ENCODE data around the gene CCDC74A.
"Not testable (repeated sequence)": the region's sequence is repeated elsewhere in the genome, so short reads cannot be mapped to it uniquely, and the experiment has no call there.

Gene CCDC74A

DNA sequence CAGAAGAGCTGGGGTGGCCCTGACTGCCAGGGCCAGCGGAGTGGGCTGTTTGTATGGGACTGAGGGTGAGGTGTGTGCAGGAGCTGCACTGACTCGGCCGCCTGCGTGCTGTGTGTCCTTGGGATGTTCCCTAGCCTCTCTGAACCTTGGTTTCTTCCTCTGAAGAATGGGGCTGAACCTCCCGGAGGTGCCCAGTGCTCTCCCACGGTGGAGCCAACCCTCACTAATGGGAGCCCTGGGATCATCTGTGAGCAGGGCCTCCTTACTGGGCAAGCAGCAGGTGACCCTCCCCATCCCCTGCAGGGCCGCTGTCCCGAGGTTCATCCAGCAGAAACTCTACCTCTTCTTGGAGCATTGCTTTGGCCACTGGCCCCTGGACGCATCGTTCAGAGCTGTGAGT is 11.7 kb upstream of the CCDC74A start:
- H3K27ac ChIP-seq = no peak overlapping the region
- TF ChIP-seq, protein P1, sequence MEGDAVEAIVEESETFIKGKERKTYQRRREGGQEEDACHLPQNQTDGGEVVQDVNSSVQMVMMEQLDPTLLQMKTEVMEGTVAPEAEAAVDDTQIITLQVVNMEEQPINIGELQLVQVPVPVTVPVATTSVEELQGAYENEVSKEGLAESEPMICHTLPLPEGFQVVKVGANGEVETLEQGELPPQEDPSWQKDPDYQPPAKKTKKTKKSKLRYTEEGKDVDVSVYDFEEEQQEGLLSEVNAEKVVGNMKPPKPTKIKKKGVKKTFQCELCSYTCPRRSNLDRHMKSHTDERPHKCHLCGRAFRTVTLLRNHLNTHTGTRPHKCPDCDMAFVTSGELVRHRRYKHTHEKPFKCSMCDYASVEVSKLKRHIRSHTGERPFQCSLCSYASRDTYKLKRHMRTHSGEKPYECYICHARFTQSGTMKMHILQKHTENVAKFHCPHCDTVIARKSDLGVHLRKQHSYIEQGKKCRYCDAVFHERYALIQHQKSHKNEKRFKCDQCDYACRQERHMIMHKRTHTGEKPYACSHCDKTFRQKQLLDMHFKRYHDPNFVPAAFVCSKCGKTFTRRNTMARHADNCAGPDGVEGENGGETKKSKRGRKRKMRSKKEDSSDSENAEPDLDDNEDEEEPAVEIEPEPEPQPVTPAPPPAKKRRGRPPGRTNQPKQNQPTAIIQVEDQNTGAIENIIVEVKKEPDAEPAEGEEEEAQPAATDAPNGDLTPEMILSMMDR (conservative IDR thresholded peaks at IDR 0.05) = no peak
- no peak for TF ChIP-seq ZFX (IDR thresholded peaks at IDR 0.05)

DNA sequence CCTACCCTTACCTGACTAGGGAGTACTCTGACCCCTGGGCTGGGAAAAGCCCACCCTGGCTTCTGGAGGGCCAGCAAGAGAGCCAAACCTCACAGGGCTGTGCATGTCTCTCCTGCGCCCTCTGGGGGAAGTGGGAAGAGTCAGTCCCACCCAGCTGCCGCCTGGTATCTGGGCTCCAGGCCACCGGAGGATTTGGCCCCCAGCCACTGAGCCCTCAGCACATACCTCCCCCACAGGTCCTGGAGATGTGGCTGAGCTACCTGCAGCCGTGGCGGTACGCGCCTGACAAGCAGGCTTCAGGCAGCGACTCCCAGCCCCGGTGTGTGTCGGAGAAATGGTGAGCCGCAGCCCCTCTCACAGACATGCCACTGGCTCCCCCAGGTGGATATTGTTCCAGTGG is 11.1 kb upstream of the CCDC74A start:
- H3K27ac ChIP-seq = not testable (repeated sequence)

DNA sequence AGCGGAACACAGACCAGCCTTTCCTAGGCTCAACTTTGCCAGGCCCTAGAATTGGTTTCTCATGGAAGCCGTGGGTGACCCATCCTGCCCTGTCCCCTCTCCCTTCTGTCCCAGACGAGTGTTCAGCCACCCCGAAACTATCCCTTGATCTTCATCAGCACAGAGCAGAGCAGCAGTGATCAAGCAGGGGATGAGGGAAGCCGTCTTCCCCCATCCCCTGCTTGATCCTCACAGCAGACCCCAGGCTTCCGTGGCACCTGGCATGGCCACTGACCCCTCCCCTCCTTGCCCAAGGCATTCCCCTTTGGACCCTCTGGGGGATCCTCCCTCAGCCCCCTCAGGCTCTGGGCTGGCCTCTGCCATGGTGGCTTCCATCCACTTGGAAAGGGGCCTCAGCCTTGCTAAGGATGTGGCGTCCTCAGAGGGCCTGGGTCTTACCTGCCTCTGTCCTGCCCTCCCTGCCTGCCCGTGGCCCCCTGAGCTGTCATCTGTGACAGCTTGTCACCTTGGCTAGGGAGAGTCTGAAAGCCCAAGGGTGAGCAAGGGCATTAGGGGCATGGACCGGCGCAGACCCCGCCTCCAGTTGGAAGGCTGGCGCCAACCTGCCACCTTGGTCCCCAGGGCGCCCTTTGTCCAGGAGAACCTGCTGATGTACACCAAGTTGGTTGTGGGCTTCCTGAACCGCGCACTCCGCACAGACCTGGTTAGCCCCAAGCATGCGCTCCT is 10.4 kb upstream of the CCDC74A start:
- H3K27ac ChIP-seq = no peak overlapping the region
- TF ChIP-seq, protein P1 (conservative IDR thresholded peaks at IDR 0.05) = no peak
- TF ChIP-seq ZFX (IDR thresholded peaks at IDR 0.05) = no peak

DNA sequence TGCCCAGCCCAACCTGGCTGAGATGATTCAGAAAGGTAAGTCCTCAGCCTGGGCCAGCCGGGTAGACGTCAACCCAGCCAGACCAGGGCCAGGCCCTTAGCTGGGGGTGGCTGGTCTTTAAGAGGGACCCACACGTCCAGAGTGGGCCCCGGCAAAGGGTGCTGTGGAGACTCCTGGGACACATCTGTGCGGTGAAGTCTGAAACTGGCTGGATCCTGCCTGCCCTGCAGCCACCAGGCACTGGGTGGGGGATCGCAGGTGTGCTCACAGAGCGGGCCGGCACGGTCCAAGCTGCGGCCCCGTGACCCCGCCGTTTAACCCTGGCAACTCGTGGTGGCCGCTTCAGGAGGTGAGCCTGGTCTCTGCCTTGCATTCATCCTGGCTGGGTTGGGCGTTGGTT is 9.8 kb upstream of the CCDC74A start:
- not testable (repeated sequence) for H3K27ac ChIP-seq

DNA sequence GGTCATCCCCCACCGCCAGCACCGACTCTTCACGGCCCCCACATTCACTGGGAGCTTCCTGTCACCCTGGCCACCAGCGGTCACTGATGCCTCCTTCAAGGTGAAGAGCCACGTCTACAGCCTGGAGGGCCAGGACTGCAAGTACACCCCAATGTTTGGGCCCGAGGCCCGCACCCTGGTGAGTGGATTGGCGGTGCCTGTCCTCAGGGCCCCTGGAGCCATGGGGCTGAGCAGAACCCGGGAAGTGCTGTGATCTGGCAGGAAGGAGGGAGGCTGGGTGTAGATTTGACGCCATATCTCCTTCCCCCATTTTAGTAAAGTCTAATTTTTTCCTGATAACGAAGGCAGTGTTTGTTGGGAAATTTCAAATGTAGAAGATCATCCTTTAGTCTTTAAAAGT is 9.2 kb upstream of the CCDC74A start:
- not testable (repeated sequence) for H3K27ac ChIP-seq

DNA sequence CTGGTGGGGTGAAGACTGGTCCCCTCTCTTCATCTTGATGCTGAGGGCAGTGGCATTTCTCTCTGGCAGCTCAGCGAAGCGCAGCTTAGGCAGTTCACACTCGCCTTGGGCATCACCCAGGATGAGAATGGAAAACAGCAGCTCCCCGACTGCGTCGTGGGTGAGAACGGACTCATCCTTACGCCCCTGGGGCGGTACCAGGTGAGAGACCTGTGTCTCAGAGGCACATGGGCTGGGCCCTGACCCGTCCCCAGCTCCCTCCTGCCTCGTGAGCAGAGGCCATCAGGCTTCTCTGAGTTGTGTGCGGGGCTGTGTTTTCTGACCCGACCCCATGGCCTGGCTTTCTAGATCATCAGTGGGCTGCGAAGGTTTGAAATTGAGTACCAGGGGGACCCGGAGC is 8.2 kb upstream of the CCDC74A start:
- TF ChIP-seq, protein P1 (conservative IDR thresholded peaks at IDR 0.05) = no peak
- TF ChIP-seq ZFX (IDR thresholded peaks at IDR 0.05) = no peak
- no peak overlapping the region for H3K27ac ChIP-seq

DNA sequence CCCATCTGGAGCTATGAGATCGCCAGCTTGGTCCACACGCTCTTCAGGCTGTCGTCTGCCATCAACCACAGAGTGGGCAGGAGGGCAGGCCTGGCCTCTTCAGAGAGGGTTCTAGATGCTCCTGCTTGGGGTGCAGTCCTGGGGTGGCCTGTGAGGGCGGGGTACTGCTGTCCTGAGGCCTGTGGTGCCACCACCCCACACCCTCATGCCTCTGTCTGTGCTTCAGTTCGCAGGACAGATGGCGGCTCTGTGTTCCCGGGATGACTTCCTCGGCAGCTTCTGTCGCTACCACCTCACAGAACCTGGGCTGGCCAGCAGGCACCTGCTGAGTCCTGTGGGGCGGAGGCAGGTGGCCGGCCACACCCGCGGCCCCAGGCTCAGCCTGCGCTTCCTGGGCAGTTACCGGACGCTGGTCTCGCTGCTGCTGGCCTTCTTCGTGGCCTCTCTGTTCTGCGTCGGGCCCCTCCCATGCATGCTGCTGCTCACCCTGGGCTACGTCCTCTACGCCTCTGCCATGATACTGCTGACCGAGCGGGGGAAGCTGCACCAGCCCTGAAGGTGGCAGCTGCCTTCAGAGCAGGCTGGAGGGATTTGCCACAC is 7.7 kb upstream of the CCDC74A start:
- not testable (repeated sequence) for H3K27ac ChIP-seq

DNA sequence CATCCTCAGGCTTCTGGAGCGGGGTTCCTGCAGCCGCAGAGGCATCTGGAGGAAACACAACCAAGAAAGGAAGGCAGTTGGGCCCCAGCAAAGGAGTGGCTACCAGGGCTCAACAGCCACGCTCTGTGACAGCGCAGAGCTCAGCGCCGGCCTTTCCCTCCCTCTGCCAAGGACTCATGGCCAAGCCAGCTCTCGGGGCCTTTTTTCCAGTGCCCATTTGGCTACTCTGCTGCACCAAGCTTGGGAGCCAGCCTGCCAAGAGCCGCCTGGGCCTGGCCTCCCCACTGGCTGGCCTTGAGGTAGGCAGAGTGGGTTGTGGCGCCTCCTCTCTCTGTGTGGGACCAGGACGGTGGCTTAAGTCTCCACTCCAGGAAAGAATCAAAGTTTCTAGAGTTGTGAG is 7.2 kb upstream of the CCDC74A start:
- no peak for TF ChIP-seq ZFX (IDR thresholded peaks at IDR 0.05)
- TF ChIP-seq, protein P1 (conservative IDR thresholded peaks at IDR 0.05) = no peak
- no peak overlapping the region for H3K27ac ChIP-seq

DNA sequence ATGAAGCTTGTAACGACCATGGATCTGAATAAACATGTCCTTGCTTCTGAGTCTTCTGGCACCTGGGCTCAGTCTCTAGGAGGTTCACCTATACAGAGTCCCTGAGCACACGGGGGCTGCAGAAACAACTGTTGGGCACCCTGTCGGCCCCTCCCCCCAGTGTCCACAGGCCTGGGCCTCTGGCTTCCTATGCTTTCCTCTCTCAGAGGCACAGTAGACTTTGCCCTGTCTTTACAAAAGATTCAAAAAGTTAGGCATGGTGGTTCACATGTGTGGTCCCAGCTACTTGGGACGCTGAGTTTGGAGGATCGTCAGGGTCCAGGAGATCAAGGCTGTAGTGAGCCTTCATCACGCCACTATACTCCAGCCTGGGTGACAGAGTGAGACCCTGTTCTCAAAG is 6.2 kb upstream of the CCDC74A start:
- H3K27ac ChIP-seq = not testable (repeated sequence)

DNA sequence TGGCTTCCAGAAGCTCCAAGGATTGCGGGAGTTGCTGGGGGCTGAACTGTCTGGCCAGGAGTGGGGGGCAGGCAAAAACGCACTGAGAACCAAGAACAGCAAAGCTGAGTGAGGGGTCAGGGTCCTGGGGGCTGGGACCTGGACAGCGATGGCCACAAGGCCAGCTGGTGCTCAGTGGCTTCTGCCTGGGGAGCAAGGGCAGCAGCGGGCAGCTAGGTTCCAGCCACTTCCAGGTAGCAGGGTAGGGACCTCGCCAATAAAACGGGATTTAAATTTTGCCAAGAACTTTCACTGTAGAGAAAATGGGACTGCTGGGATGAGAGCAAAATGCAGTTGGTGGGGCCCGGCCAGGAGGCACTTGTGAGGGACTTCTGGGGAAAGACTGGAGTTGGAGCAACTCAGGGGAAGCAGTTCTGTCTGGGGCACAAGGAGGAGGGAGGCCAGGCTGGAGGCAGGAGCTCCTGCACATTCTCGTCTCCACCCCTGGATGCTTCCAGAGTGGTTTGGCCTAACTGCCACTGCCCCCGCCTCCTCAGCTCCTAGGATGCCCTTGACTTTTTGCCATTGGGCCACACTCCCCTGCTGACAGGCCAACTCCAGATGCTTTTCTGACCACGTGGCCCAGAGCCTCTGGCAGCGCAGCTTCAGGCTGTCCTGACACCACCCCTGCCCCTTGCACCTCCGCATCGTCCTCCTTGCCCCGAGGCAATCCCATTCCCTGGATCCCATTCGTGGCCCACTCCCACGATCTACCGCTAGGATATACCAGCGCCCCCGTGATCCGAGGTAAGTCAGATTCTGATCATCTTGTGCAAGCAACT is 5.5 kb upstream of the CCDC74A start:
- no peak for TF ChIP-seq ZFX (IDR thresholded peaks at IDR 0.05)
- TF ChIP-seq, protein P1 (conservative IDR thresholded peaks at IDR 0.05) = no peak
- H3K27ac ChIP-seq = no peak overlapping the region

DNA sequence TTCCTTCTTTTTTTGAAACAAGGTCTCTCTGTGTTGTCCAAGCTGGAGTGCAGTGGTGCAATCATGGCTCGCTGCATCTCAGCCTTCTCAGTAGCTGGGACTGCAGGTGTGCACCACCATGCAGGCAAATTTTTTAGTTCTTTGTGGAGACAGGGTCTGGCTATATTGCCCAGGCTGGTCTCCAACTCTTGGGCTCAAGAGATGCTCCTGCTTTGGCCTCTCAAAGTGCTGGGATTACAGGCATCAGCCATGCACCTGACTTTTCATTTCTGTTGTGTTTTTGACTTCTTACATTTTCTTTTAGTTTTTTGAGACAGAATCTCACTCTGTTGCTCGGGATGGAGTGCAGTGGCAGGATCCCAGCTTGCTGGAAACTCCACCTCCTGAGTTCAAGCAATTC is 2.4 kb upstream of the CCDC74A start:
- H3K27ac ChIP-seq = not testable (repeated sequence)

DNA sequence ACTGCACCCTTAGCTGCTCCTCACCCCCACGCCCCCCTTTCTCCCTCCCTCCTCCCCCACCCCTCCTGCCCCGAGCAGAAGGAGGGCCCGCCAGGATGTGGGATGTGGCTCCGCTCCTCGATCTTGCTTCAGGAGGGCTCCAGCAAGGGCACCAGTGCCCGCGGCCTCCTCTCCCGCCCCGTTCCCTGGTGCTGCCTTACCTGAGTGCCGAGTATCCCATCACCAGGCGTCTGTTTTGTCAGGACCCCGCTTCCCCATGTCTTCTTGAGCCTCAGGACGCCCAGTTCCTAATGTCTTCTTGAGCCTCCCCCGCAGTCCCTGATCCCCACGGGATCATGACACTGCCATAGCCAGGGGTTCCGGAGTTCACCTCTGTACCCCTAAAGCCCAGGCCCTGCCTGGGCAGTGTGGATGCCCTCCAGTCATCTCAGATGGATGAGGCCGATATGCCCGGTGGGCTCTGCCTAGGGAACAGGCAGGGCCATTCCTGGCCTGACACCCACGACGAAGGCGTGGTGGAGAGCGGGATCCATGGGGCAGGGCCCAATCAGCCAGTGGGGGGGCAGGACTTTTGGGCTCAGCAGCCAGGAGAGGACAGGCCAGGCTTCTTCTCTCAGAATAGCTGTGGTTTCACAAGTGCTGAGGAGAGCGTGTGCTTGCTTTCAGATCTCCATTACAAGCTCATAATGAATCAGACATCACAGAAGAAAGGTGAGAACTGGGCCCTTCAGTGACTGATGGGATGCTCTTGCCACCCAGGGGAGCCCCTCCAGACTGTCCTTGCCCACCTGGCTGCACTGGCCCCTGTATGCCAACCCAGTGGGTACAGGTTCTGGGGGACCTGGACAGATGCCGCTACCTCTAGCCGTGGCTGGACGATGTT is 1.5 kb downstream of the CCDC74A start:
- not testable (repeated sequence) for H3K27ac ChIP-seq

DNA sequence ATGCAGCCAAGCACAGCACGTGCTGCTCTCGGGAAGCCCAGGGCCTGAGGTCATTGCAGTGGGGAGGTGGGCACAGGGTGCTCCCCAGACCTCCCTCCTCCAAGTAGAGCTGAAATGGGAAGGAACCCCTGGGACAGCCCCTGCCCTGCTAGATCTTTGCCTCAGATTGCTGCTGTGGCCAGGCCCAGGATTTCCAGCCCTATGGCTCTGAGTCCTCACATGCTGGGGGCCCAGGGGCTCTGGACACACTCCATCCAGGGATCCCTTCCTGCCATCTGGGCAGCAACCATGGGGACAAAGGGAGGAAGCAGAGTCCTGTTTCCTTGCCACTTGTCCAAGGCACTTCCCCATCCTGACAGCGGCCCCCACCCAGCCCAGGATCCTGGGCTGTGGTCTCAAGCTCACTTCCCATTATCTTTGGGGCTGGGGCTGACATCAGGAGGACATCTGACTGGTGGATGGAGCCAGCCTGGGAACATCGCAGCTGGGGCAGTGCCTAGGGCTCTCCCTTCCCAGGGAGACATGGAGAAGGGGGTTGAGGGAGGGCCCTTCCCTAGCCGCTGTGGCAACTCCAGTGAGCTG is 2.3 kb downstream of the CCDC74A start:
- not testable (repeated sequence) for H3K27ac ChIP-seq
